GM19455 (cell line): ENCODE measurements around the gene EVI5.

Experiments
- ATAC-seq: cut with Tn5 transposase; IDR thresholded peaks from one replicate; pipeline ENCODE4 v1.9.1; 2021; ENCODE audit not compliant: unreplicated experiment

The EVI5 gene

DNA sequence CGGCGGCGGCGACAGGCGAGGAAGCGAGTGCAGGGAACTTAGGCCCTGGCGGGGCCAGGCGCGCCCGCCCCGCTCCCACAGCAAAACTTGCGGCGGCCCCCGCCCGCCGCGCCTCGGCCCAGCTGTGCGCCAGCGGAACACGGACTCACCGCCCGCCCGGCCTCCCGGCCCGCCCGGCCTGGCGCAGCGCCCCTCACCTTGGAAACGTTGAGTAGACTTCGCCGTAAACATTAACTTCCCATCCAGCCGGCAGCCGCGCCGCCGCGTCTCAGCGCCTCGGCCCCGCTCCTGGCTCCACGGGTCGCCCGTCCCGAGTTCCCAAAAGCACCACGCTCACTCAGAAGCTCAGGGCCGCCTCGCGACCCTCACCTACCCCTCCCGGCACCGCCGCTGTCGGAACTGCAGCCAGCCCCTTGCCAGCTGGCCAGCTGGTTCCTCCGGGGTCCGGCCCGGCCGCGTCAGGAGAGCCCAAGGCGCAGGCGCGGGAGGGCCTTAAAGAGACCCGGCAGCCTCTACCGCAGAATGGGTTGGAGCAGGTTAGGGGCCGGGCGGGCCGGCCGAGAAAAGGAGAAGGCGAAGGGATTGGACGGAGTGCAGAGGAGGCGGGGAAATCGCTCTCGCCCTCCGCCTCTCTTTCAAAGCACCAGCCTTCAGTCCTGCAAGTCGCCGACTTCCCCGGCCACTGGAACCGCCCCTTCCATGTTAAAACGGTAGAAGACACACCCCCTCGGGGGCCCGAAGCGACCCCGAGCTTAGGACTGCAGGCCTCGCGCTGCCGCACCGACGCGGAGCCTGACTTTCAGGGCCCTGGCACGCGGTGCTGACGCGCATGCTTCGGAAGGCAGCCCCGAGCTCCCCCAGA is at the start of gene EVI5:
Gene EVI5, minus strand, starts transcription at position 470 of the 862 bp plus-strand sequence. CDS start 48,562 bp downstream, outside the sequence.
- ATAC-seq = peak; percentile 96

DNA sequence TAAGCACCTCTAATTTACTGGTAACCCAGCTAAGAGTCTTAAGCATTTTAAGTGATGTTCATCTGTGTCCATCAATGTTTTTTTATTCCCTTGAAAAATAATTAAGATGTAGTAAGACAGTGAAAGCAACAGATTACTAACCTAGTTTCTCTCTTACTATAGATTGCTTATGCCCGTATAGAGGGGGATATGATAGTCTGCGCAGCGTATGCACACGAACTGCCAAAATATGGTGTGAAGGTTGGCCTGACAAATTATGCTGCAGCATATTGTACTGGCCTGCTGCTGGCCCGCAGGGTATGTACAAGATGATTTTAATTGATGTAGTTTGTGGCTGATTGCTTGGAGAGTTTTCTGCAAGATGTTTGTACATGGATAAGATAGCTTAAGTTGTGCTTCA is 49.7 kb upstream of the EVI5 start:
- ATAC-seq = no peak

DNA sequence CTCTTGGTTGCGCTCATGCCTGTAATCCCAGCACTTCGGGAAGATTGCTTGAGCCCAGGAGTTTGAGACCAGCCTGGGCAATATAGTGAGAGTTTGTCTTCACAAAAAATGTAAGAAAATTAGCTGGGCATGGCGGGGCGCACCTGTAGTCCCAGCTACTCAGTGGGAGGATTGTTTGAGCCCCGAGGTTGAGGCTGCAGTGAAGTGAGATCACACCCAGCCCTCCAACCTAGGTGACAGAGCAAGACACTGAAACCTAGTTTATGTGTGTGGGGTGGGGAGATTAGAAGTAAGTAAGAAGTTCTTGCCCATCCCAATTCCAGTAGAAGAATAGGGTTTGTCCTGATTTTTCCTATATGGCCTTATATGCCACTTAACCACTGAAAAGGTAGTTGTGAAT is 48.9 kb upstream of the EVI5 start:
- no peak for ATAC-seq

DNA sequence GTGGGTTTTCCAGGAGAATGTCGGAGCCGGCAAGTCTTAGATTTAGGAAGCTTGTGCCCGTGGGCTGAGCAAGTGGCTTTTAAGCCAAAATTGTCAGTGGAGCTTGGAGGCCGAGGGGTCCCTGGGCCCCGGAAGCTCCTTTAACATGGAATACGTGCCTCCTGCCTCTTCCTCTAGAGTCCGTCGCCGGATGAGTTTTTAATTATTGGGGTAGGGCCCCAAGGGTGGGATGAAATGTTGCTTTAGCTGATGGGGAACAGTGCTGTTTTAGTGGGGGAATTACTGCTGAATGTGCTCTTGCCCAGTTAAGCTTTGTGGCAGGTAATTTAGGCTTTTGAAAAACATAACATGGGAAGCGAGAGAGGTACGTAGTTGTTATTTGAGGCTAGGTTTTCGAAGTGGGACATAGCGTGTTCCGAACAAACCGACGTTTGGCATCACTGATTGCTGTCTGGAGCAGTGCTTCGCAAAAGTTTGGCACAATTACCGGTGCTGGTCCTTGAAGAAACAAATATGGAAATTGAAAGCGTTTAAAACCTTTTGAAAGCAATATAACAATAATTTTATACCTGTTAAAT is 47.7 kb upstream of the EVI5 start:
- ATAC-seq = peak; percentile 2

DNA sequence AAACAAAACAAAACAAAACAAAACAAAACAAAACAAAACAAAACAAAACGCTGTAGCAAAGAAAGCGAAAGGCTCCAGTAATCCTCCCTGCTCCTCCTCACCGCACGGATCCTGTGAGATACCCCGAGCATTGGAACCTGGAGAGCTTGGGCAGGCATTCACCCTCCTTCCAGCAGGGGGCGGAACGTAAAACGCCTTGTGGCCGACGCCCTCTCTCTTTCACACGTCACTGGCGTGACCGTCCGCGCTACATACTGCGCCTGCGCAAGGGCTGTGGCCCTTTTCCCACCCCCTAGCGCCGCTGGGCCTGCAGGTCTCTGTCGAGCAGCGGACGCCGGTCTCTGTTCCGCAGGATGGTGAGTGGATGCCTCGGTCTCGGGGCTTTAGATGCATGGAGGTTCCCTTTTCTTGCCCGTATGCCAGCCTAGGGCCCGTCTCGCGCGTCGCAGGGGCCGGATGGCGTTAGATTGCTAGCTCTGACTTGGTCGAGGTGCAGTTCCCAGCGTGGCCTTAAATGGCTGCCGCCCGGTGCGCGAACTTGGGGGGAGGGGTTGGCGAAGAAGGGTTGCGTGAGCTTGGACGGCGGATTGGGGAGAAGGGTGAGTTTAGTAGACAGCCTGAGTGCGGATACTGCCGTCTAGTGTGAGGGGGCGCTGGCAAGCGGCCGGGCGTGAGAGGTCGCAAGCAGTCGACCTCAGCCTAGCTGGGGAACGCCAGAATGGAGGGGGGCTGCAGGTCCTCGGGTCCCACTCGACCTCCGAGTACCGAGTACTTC is 47.0 kb upstream of the EVI5 start, which contains the start of gene RPL5:
Gene RPL5, plus strand, starts transcription at position 279 of the 775 bp plus-strand sequence. Its CDS starts 75 bp downstream, at position 354.
- peak; percentile 94 for ATAC-seq

DNA sequence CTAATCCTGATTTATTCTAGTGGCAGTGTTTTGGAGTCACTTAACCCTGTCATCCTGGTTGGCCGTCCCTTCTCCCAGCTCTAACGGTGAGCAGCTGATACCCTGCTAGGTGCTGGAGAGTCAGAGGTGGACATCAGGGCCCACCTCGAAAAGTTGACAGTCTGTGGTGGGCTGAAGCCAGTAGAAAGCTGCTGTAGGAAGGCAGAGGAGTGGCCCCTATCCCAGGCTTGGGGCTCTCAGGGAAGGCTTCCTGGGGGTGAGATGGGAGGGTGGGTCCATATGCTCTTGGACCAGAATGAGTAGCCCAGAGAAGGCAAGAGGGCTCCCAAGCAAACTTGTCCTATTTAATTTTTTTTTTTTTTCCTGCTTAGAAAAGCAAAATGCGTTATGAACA is 46.5 kb upstream of the EVI5 start:
- ATAC-seq = no peak

DNA sequence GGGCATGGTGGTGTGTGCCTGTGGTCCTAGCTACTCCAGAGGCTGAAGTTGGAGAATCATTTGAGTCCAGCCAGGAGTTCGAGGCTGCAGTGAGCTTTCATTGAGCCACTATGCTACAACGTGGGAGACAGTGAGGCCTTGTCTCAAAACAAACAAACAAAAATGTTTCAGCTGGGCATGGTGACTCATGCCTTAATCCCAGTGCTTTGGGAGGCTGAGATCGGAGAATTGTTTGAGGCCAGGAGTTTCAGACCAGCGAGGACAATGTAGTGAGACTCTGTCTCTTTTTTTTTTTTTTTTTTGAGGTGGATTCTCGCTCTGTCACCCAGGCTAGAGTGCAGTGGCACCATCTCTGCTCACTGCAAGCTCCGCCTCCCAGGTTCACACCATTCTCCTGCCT is 41.9 kb upstream of the EVI5 start:
- no peak for ATAC-seq

DNA sequence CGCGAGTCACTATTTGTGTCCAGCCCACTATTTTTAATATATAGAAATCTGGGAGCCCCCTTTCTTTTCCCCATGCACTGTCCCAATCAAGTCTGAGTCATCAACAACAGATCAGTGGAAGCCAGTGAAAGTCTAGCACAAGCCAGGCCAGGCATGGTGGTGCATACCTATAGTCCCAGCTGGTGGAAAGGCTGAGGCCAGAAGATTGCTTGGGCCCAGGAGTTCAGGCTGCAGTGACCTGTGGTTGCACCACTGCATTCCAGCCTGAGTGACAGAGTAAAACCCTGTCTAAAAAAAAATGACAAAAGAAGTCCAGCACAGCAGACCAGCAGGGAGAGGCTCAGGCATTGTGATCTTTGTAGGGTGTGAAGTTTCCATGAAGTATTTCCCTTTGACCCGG is 38.0 kb upstream of the EVI5 start:
- ATAC-seq = no peak

DNA sequence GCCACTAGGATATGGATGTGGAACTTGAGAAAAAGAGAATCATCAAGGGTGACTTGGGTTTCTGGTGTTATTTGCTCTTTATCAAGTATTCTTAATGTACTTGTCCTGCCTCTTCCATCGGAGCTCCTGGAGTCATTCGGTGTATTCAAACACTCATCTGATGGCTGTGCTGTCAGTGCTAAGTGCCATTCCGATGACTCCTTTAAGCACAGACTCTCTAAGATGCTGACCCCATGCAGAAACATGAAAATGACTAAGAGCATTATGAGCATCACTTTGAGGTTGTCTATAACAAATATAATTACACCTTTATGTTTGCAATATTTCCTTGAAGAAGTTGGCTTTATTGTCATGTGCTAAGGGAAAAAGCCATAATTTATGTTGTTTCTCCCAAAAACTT is 35.6 kb upstream of the EVI5 start:
- no peak for ATAC-seq

DNA sequence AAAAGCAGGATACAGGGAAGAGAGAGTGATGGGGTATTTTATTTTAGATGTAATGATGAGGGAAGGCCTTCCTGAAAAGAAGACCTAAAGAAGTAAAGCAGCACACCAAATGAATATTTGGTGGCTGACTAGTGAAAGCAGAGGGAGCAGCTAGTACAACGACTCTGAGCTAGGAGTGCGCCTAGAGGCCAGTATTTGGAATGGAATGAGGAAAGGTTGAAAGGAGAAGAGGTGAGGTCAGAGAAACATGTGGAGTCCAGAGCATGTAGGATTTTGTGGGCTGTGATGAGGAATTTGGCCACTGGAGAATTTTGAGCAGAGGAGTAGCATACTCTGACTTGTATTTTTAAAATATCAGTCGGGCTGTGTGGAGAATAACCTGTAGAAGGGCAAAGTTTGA is 35.1 kb upstream of the EVI5 start:
- no peak for ATAC-seq

DNA sequence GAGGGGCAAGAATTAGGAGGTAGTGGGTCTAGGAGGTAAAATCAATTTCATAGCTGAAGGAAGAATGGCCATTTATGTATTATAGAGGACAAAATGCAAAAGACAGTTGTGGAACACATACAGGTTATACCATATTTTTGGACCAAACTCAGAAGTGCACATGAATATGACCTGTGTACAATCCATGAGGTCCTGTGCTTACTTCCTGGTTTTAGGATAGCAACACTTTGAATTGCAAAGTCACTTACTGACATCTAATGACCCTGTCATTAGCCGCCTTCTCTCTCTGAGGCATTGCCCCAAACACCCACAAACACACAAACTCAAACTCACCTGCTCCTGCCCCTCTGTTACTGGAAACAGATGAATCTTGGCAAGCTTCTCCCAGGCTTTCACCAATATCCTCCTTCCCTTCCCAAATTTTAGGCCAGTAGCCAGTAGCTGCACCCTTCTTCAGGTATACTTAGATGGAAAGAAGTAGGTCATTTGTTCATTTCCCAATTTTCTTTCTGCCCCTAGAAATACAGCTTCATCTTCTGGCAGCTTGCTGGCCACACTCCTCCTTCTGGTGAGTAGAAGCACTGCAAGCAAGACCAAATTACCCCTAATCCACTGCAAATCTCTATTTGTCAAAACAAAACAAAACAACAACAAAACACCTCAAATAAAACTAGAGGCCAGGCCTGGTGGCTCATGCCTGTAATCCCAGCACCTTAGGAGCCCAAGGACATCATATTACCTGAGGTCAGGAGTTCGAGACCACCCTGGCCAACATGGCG is 33.3 kb upstream of the EVI5 start:
- no peak for ATAC-seq

DNA sequence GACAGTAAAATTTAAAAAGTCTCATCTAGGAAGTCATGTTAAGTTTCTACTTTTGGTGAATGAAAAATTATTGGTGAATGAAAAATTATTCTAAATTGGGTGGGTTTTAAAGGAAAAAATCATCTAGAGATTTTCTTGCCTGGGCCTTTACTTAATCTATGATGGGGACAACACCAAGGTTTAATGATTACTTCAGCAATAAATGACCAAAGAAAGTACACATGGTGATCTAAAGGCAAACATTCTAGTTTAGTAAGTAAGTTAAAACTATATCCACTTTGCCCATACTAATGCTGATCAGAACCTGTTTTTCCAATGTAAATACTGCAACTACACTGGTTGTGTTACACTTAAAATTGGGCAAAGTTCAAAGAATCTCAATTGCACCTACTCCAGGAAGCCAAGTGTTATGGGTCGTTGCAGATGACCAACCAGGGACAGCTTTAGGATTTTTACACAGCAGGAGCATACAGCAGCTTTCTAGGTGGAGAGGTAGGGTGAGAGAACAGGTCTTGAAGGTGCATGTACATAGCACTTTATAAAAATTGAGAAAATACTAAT is 32.3 kb upstream of the EVI5 start:
- no peak for ATAC-seq

DNA sequence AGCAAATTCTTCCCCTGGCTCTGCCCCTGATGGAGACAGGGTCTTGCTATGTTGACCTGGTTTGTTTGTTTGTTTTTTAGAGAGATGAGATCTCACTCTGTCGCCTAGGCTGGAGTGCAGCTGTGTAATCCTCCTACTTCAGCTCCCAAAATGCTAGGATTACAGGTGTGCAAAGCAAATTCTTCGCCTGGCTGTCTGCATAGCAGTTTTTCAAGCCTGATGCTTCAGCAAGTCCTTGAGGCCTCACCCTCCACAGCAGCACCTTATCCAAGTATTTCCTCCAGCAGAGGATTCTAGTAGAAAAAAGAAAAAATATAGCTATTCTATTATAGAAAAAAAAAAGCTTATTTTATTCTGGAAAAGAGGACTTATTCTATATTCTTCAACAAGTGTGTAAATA is 31.8 kb upstream of the EVI5 start:
- no peak for ATAC-seq

DNA sequence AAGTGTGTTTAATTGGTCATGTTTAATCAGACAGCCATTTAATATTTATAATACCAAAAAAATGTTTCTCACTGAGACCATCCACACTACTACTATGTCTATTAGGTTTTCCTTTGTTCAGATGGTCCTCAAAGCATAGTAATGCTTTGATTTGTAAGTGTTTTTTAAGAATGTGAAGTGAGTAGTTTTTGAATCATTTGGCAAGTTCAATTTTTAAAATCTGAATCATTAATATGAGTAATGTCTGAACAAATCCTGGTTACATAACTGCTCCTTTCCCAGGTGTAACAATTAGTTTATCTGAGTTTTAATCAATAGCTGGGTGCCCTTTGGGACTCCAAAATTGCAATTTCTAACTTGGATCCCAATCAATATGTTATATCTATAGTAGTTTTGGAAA is 23.5 kb upstream of the EVI5 start:
- ATAC-seq = no peak

DNA sequence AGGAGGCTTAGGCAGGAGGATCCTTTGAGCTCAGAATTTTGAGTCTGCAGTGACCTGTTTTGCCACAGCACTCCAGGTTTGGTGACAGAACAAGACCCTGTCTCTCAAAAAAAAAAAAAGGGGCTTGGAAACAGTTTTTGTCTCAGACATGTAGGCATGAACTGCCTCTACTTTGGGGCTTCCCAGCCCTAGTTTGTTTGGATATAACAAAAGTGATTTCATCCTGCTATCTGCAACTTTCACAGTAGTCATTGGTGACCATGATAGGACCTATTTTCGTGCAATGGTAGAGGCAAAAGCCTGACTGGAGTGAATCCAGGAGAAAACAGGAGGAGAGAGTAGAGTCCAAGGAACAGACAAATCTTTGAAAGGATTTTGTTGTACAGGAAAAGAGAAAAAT is 20.3 kb upstream of the EVI5 start:
- ATAC-seq = no peak

DNA sequence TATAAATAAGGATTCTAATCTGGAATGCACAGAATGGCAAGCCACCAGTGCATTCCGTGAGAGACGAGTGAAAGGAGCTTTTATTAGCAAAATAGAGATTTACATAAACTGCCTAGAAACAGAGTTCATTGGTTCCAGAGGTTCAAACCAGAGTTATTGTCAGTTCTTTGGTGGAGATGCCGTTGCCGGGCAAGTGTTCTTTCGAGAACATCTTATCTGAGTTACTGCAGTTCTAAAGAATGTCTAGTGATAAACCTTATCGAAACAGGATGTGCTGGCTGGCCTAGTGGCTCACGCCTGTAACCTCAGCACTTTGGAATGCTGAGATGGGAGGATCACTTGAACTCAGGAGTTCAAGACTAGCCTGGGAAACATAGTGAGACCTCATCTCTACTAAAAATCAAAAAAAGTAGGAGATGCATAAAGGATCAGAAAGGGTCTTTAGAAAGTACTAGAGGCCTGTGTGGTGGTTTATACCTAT is 19.9 kb upstream of the EVI5 start:
- ATAC-seq = no peak

DNA sequence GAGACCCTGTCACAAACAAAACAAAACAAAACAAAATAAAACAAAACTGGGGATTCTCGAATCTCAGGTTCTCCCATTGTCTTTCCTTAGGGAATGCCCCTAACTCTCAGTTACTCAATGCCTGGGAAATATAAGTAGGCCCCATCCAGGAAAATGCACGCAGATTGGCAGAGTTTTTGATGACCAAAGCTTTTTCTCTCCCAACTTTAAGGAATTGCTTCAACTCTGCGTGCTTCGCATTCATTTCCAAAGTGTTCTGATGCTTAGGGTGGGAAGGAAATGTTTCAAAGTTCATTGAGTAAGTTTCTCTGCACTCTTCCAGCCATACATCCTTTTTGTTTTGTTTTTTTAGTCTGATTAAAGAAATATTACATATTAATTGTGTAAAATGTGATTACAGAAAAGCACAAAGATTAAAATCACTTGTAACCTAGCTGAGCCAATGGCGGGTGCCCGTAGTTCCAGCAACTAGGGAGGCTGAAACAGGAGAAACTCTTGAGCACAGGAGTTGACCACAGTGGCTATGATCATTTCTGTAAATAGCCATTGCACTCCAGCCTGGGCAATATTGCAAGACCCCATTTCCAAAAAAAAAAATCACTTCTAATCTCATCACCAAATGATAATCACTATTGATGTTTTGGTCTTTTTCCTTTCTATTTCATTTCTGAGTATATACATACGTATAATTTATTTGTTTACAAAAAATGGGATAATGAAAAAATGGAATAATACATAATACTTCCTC is 18.4 kb upstream of the EVI5 start:
- no peak for ATAC-seq

DNA sequence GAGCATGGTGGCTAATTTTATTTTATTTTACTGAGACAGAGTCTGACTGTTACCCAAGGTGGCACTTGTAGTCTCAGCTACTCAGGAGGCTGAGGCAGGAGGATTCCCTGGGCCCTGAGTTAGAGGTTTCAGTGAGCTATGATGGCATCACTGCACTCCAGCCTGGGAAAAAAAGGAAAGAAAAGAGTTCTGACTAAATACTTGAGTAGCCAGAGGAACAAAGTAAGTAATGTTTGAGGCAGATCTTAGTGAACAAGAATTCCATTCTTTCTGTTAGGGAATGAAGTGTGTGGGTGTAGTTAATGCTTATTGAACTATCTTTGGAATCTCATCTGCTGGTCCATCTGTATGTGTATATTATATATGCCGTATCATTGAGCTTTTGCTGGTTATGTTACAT is 13.1 kb upstream of the EVI5 start:
- ATAC-seq = no peak

DNA sequence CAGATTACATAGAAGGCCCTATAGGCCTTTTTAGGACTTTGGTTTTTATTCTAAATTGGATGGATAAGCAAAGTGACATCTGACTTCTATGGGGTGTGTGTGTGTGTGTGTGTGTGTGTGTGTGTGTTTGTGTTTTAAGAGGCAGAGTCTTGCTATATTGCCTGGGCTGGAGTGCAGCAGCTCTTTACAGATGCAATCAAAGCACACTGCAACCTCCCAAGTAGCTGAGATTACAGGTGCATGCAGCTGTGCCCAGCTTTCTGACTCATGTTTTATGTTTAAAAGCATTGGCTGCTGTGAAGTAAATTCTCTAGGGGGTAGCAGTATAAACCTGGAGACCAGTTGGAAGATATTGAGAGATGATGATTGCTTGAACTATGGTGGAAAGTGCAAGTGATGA is 12.4 kb upstream of the EVI5 start:
- no peak for ATAC-seq

DNA sequence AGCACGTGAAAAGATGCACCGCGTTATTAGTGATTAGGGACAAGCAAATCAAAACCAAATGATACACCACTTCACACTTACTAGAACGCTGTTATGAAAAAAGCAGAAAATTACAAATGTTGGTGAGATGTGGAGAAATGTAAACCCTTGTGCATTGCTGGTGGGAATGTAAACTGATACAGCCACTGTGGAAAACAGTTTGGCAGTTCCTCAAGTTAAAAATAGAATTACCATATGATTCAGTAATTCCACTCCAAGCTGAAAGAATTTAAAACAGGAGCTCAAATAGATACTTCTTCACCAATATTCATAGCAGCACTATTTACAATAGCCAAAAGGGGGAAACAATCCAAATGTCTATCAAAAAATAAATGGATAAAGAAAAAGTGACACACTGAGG is 10.3 kb upstream of the EVI5 start:
- ATAC-seq = no peak
